ACC112 (cell line): ENCODE results near the gene FOXRED2.

Experiments used
- H2AFZ ChIP-seq: fragments of 200-600 bp; sonication (generic); one replicate; pipeline ENCODE4 v1.6.0; 2017; ENCODE audit warnings: antibody characterized with exemption, low read length; ENCODE audit not compliant: unreplicated experiment
- H3K27ac ChIP-seq: fragments of 200-600 bp; sonication (generic); 2 replicates; pipeline ENCODE4 v1.5.1; 2014; ENCODE audit warnings: low read depth, mild to moderate bottlenecking, antibody characterized with exemption, low read length, moderate library complexity
- H3K27me3 ChIP-seq: fragments of 200-600 bp; sonication (generic); 2 replicates; pipeline ENCODE4 v1.6.1; 2014; ENCODE audit warnings: mild to moderate bottlenecking, antibody characterized with exemption, low read length, moderate library complexity, mixed read lengths; ENCODE audit not compliant: insufficient read depth
- H3K36me3 ChIP-seq: fragments of 200-600 bp; sonication (generic); 2 replicates; pipeline ENCODE4 v1.6.1; 2016; ENCODE audit warnings: mild to moderate bottlenecking, antibody characterized with exemption, low read length, moderate library complexity, mixed read lengths; ENCODE audit not compliant: insufficient read depth
- H3K4me1 ChIP-seq: fragments of 200-600 bp; sonication (generic); one replicate; pipeline ENCODE4 v1.6.1; 2016; ENCODE audit warnings: low read length, mixed read lengths; ENCODE audit not compliant: insufficient read depth, unreplicated experiment, control insufficient read depth
- H3K4me3 ChIP-seq: fragments of 200-600 bp; sonication (generic); 2 replicates; pipeline ENCODE4 v1.5.1; 2014; ENCODE audit warnings: mild to moderate bottlenecking, low read depth, low read length
- H3K79me2 ChIP-seq: fragments of 200-600 bp; sonication (generic); one replicate; pipeline ENCODE4 v1.6.0; 2016; ENCODE audit warnings: low read length; ENCODE audit not compliant: control insufficient read depth, unreplicated experiment, insufficient read depth

Gene FOXRED2

GRCh38 chr22:36469094-36469710, 37.6 kb downstream of the FOXRED2 start:
- no peak overlapping the region for H2AFZ ChIP-seq
- peaks cover 50% of the 10 kb centered on the region for H3K4me1 ChIP-seq
- no peak overlapping the region for H3K4me3 ChIP-seq
- H3K27me3 ChIP-seq = no peaks in the 10 kb centered on the region
- no peaks in the 10 kb centered on the region for H3K36me3 ChIP-seq
- H3K79me2 ChIP-seq = no peaks in the 10 kb centered on the region
- no peak overlapping the region for H3K27ac ChIP-seq

GRCh38 chr22:36467946-36468345, 38.9 kb downstream of the FOXRED2 start:
- no peaks in the 10 kb centered on the region for H3K36me3 ChIP-seq
- H3K27ac ChIP-seq = peak overlapping the region; percentile 90
- H2AFZ ChIP-seq = no peak overlapping the region
- H3K4me3 ChIP-seq = no peak overlapping the region; the same call in 1 of the 2 replicates
- no peaks in the 10 kb centered on the region for H3K79me2 ChIP-seq
- H3K27me3 ChIP-seq = no peaks in the 10 kb centered on the region
- peaks cover 50% of the 10 kb centered on the region for H3K4me1 ChIP-seq

- no peaks in the 10 kb centered on the region for H3K79me2 ChIP-seq
- H3K27ac ChIP-seq = peak overlapping the region; percentile 90
- H2AFZ ChIP-seq = no peak overlapping the region
- H3K4me3 ChIP-seq = no peak overlapping the region; the same call in 1 of the 2 replicates
- H3K27me3 ChIP-seq = no peaks in the 10 kb centered on the region
- H3K36me3 ChIP-seq = no peaks in the 10 kb centered on the region
- peaks cover 53% of the 10 kb centered on the region for H3K4me1 ChIP-seq
Observed at GRCh38 chr22:36467042-36467810, 39.6 kb downstream of the FOXRED2 start.

GRCh38 chr22:36466258-36466657, 40.6 kb downstream of the FOXRED2 start:
- no peak overlapping the region for H2AFZ ChIP-seq
- no peaks in the 10 kb centered on the region for H3K27me3 ChIP-seq
- H3K79me2 ChIP-seq = no peaks in the 10 kb centered on the region
- H3K4me3 ChIP-seq = no peak overlapping the region
- peaks cover 49% of the 10 kb centered on the region for H3K4me1 ChIP-seq
- peak overlapping the region; percentile 90; the same call in 1 of the 2 replicates for H3K27ac ChIP-seq
- H3K36me3 ChIP-seq = no peaks in the 10 kb centered on the region

GRCh38 chr22:36465232-36466021, 41.4 kb downstream of the FOXRED2 start:
- H3K36me3 ChIP-seq = no peaks in the 10 kb centered on the region
- no peaks in the 10 kb centered on the region for H3K27me3 ChIP-seq
- H3K4me1 ChIP-seq = peaks cover 48% of the 10 kb centered on the region
- H2AFZ ChIP-seq = no peak overlapping the region
- H3K79me2 ChIP-seq = no peaks in the 10 kb centered on the region
- H3K27ac ChIP-seq = peak overlapping the region; percentile 90
- H3K4me3 ChIP-seq = no peak overlapping the region

GRCh38 chr22:36464715-36465231, 42.1 kb downstream of the FOXRED2 start:
- Histone ChIP-seq H2AFZ (no peak overlapping the region), H3K79me2 (no peaks in the 10 kb centered on the region), H3K27ac (peak overlapping the region; percentile 90; the same call in 1 of the 2 replicates), H3K36me3 (no peaks in the 10 kb centered on the region), H3K4me3 (no peak overlapping the region), H3K27me3 (no peaks in the 10 kb centered on the region), H3K4me1 (peaks cover 48% of the 10 kb centered on the region)

GRCh38 chr22:36463783-36464184, 43.1 kb downstream of the FOXRED2 start:
- Histone ChIP-seq H3K79me2 (no peaks in the 10 kb centered on the region), H2AFZ (no peak overlapping the region), H3K27ac (no peak overlapping the region), H3K27me3 (no peaks in the 10 kb centered on the region), H3K4me1 (peaks cover 48% of the 10 kb centered on the region), H3K4me3 (no peak overlapping the region), H3K36me3 (no peaks in the 10 kb centered on the region)

GRCh38 chr22:36461665-36462649, 44.9 kb downstream of the FOXRED2 start:
- H3K4me1 ChIP-seq = peaks cover 32% of the 10 kb centered on the region
- H3K27me3 ChIP-seq = no peaks in the 10 kb centered on the region
- no peaks in the 10 kb centered on the region for H3K36me3 ChIP-seq
- no peak overlapping the region for H3K4me3 ChIP-seq
- no peaks in the 10 kb centered on the region for H3K79me2 ChIP-seq
- no peak overlapping the region for H3K27ac ChIP-seq
- no peak overlapping the region for H2AFZ ChIP-seq

GRCh38 chr22:36460202-36460601, 46.6 kb downstream of the FOXRED2 start:
- no peak overlapping the region for H3K27ac ChIP-seq
- H3K4me3 ChIP-seq = no peak overlapping the region

More at GRCh38 chr22:36460202-36460601, 46.6 kb downstream of the FOXRED2 start:
- Histone ChIP-seq H3K4me1 (peaks cover 14% of the 10 kb centered on the region), H3K79me2 (no peaks in the 10 kb centered on the region), H3K27me3 (no peaks in the 10 kb centered on the region), H2AFZ (no peak overlapping the region), H3K36me3 (no peaks in the 10 kb centered on the region)
